ENCODE data around the gene PARP12.

- TF ChIP-seq CTCF (IDR thresholded peaks at IDR 0.05) = no peak
- no peak for TF ChIP-seq EP300 (IDR thresholded peaks at IDR 0.05)
- no peak for TF ChIP-seq POLR2A (IDR thresholded peaks at IDR 0.05)
Observed at GRCh38 chr7:140096459-140096858, 33.7 kb upstream of the PARP12 start.
